OCI-LY3 (cell line): ENCODE results near the gene DHTKD1.

ENCODE experiments used
- EZH2phosphoT487 ChIP-seq: fragments of 200-600 bp; shearing (Covaris generic); IDR thresholded peaks from 2 replicates; pipeline ENCODE4 v1.6.1; 2018; ENCODE audit warnings: antibody characterized with exemption, mixed run types, low read depth
- TF ChIP-seq, protein P1 (sequence below): fragments of 200-600, 300-600 bp; sonication (generic); IDR thresholded peaks from 2 replicates; pipeline ENCODE4 v1.5.1; 2014; ENCODE audit warnings: antibody characterized with exemption, low read length, low read depth

DNA sequence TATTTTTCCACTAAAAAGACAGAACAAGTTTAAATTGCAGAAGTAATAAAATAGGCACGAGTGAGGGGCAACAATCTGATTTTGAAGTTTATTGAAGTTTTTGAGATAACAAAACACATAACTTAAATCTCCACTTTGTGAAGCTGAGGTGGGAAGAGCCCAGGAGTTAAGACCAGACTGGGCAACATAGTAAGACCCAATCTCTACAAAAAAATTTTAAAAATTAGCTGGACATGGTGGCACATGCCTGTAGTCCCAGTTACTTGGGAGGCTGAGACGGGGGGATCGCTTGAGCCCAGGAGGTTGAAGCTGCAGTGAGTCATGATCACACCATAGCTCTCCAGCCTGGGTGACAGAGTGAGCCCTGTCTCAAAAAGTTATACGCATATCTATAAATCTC lies 37.4 kb upstream of the DHTKD1 start:
- TF ChIP-seq, protein P1, sequence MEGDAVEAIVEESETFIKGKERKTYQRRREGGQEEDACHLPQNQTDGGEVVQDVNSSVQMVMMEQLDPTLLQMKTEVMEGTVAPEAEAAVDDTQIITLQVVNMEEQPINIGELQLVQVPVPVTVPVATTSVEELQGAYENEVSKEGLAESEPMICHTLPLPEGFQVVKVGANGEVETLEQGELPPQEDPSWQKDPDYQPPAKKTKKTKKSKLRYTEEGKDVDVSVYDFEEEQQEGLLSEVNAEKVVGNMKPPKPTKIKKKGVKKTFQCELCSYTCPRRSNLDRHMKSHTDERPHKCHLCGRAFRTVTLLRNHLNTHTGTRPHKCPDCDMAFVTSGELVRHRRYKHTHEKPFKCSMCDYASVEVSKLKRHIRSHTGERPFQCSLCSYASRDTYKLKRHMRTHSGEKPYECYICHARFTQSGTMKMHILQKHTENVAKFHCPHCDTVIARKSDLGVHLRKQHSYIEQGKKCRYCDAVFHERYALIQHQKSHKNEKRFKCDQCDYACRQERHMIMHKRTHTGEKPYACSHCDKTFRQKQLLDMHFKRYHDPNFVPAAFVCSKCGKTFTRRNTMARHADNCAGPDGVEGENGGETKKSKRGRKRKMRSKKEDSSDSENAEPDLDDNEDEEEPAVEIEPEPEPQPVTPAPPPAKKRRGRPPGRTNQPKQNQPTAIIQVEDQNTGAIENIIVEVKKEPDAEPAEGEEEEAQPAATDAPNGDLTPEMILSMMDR: no peak
- no peak for TF ChIP-seq EZH2phosphoT487
